NCI-H2196 treated with DMSO at 0.1 percent for 48 hours (cell line): ENCODE results near the gene PTPRM.

Experiments used
- DNase-seq: peaks from one replicate; lab custom pipeline; 2025; ENCODE audit not compliant: unreplicated experiment; lab: John Stamatoyannopoulos, UW

Gene PTPRM

GRCh38 chr18:7567474-7568425, 634 bp downstream of the PTPRM start:
- no peak for DNase-seq

- DNase-seq: no peak
Measured at GRCh38 chr18:7568426-7568825, 1.3 kb downstream of the PTPRM start.

GRCh38 chr18:7571626-7572025, 4.5 kb downstream of the PTPRM start:
- no peak for DNase-seq

GRCh38 chr18:7572822-7573221, 5.7 kb downstream of the PTPRM start:
- DNase-seq: no peak

GRCh38 chr18:7575465-7576028, 8.4 kb downstream of the PTPRM start:
- no peak for DNase-seq

GRCh38 chr18:7576077-7576476, 9.0 kb downstream of the PTPRM start:
- DNase-seq: no peak

DNA sequence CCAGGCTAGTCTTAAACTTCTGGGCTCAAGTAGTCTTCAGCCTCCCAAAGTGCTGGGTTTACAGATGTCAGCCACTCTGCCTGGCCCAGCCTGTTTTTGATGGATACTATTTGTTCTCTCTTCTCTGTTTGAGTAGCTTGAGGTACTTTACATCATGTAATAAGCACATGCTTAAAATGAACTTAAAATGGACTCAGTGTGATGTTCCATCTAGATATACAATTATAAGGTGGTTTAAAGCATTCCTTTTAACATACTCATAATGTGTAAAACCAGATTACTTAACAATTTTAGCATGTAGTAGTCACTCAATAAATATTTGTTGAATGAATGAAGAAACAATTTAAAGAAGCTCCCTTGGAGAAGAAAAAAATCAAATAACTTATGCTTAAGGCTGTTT, 9.6 kb downstream of the PTPRM start:
- no peak for DNase-seq

GRCh38 chr18:7577706-7578105, 10.6 kb downstream of the PTPRM start:
- no peak for DNase-seq

DNA sequence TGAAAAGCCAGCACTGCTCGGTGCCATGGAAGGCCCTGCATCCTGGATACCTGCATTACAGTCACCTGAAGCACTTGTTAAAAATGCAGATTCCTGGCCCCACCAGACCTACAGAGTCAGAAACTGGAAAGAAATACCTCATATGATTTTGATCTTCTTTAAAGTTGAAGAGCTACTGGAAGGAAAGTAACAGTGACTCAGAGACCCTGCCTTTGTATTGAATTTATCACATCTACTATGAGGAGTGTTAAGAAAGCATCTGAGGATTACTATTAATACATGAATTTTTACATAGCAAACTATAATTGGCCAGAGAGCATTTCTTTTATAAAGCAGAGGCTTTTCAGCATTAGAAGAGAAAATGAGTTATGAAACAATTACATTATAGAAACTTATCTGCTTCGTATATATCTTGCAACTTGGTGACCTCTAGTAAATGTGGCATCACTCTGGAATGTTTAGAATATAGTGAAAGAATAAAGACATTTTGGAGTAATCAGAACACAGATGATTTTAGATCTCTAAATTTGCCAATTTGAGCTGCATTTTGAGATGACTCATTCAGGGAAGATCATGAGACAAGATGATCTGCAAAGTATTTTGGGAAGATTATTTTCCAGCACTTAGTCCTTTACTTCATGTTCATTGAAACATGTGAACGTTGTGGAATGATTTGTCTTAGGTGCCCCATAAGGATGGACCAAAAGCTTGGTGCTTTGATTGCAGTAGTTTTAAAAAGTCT, 12.2 kb downstream of the PTPRM start:
- DNase-seq: no peak

- DNase-seq: no peak
Measured at GRCh38 chr18:7579918-7580542, 12.9 kb downstream of the PTPRM start.

DNA sequence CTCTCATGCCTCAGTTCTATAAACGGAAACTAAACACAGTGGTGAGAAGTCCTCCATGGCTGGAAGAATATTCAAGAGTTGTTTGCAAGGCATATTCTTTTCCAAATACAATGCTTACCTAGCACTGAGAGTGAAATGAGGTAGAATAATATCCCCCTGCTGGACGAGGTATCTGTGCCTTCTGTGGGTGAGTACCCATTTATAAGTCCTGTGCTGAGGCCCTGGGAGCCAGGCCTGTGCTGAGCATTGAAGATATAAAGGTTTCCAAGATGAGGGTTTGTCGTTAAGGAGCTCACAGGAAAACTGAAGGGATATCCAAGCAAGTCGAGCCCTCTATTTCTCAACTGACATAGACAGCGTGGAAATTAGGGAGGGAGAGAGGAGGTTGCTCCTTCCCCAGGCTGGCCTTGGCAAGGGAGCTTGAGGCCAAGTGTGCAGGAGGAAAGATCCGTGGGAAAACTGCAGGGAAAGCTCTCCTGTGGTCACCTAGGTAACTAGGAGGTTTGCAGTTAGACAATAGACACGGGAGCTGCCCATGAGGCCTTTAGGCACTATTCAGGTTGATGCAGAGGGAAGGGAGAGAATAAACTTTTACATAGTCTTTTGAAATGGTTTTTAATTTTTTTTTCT, 17.6 kb downstream of the PTPRM start:
- no peak for DNase-seq

- DNase-seq: no peak
Measured at GRCh38 chr18:7585276-7585670, 18.2 kb downstream of the PTPRM start.

GRCh38 chr18:7586379-7586778, 19.3 kb downstream of the PTPRM start:
- no peak for DNase-seq

GRCh38 chr18:7590826-7591560, 23.9 kb downstream of the PTPRM start:
- DNase-seq: no peak

DNA sequence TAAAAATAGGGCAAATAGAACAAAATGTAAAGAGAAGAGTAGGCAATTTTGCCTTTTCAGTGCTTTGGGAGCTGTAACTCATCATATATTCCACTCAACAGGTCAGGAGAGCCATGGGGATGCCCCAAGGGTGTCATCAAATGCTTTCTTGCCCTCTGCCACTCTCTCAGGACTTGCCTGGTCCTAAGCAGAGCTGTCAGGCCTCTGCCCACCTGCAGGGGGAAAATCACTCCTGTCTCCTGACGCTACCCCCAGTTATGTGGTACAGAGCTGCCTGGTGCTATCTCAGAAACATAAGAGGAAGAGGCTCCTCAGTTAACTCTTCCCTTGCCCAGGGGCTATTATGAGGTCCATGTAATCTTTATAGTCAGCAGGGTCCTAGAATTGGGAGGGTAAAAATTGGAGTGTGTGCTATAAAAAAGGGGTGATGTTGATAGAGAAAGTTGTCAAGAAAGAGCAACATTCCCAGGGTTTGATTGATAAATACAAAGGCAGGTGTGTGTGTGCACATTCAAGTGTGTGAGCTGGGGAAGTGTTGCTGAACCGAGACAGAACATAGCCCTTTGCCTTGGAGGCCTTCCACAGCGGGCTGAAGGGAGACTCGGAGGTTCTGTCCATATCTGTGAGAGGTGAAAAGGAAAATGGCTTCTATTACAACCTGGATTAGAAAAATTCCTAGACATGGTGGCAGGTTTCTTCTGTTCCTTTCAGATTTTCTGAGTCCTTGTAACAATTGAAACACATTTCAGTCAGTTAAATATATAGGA, 25.4 kb downstream of the PTPRM start:
- DNase-seq: no peak

- no peak for DNase-seq
Measured at GRCh38 chr18:7593218-7593819, 26.2 kb downstream of the PTPRM start.

- no peak for DNase-seq
Measured at GRCh38 chr18:7596147-7596546, 29.0 kb downstream of the PTPRM start.

DNA sequence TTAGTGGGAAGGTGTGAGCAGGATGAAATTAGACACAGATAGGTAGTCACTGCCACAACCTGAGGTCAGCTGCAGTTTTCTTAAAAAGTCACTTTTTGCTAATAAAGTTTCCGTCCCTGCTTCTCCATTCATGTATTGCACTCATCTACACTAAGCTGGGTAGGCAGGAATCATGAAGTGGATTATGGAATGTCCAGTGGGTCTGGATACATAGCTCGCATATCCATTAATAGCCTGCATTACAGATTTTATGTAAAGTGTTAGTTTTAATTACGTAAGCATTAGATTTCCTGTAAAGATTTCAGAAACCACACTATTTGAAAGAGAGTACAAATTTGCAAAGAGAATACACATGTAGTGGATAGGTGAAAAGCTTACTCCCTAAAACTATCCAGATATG, 30.4 kb downstream of the PTPRM start:
- DNase-seq: no peak
